Stimulated activated CD8-positive, alpha-beta memory T cell treated with anti-CD3 and anti-CD28 coated beads, Interleukin-12 subunit alpha, Interleukin-12 subunit beta, amount 100 ng/mL, for 24 hours (primary cell): ENCODE data around the gene ALG14.
"Not testable (repeated sequence)": the region's sequence is repeated elsewhere in the genome, so short reads cannot be mapped to it uniquely, and the experiment has no call there.

Experiments used
- DNase-seq: peaks from one replicate; pipeline ENCODE4 v3.0.0-alpha.2; 2020; ENCODE audit errors: extremely low read depth

The ALG14 gene

DNA sequence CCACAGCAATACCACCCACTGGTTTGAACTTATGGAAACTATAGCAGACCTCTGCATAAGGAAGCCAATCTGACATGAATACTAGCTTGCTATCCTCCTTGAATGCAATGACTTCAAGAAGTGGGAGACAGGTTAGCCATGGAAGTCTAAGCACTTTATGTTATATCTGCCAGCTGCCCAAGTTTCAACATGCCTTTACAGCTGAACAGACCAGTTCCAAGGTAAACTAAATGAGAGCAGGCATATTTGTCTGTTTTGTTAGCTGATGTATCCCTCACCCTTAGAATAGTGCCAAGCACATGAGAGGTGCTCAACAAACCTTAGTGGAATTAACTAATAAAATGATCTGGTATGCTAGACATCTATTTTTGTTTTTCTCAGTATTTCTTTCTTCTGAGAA is 65.1 kb downstream of the ALG14 start:
- DNase-seq: no peak

DNA sequence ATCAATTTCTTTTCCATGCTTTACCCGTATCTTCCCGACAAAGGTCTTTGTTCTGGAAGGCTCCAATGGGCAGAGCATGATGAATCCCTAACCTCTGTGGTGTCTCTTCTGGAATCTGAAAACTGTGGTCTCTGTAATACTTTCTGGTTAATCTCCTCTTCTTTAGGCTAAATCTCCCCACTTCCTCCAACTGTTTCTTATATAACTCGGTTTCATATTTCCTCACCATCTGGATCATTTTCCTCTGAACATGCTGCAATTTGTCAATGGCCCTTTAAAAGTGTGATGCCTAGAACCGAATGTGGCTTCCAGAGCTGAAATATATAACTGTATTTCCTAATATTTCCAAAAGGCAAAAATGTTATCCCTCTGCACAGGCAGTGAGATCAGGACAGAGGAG is 66.1 kb downstream of the ALG14 start:
- no peak for DNase-seq

DNA sequence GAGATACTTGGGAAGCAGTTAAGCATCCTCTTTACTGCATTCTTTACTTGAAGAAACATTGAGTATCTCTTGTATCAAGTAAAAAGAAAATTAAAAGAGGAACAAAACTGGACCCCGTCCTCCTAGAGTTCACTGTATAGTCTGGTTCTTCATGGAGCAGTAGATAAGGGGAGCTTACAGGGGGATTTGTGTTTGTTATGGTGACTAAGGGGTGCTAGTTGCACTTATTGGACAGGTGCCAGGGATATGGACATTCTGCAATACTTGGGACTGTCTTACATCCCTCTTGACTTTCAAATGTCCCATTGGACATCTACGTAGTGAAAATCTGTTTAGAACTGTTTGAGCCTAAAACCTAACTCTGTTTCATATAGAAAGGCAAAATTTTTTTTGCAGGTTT is 67.2 kb downstream of the ALG14 start:
- no peak for DNase-seq

DNA sequence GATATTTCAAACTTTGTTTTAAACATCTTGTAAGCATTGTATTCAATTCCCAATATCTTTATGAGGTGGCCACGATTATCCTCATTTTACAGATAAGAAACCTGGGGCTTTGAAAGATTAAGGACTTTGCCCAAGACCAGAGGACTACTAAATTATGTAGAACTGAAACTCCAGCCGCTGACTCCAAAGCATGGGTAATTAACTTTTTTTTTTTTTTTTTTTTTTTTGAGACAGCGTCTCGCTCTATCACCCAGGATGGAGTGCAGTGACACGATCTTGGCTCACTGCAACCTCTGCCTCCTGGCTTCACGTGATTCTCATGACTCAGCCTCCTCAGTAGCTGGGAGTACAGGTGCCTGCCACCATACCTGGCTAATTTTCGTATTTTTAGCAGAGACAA is 68.7 kb downstream of the ALG14 start:
- no peak for DNase-seq

DNA sequence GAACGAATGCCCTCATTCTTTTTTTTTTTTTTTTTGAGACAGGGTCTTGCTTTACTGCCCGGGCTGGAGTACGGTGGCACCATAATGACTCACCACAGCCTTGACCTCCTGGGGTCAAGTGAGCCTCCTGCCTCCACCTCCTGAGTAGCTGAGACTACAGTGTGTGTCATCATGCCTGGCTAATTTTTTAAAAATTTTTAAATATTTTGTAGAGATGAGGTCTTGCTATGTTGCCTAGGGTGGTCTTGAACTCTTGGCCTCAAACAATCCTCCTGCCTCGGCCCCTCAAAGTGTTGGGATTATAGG is 69.4 kb downstream of the ALG14 start:
- no peak for DNase-seq

DNA sequence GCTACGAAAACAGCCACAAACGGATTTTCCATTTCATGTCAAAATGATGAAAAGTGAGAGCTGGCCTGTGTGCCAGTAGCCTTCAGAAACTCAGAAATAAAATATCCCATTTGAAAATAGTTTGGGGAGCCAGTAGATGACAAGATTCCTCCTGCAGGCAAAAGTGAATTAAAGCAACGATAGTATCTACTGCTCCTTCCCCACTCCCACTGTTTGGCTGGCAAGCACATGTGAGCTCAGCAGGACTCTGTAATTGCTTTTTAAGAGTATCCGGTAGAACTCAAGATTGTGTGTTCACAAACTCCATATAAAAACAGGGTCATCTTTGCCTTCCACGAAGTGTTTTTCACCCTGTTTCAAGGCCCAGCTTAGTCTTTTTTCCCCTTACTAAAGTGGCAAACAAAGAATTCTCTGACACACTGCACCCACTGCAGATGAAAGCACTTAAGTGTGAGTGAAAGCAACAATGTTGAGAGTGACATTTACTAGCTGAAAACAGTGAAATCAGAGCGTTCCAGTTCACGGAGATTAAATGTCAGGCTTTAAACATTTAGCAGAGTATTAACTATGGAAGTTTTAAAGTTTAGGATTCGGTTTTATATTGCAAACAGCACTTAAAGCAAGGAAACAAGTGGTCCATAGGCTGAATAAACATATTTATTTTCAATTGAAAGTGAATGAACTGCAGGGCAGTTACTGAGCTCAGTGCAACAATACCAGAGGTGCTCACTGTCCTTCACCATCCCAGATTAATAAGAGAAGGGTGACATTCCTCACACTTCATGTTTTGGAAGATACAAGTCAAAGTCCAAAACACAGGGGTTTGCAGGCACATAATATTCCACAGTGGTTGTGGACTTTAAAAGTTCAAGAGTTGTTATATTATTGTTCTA is 70.0 kb downstream of the ALG14 start:
- no peak for DNase-seq

DNA sequence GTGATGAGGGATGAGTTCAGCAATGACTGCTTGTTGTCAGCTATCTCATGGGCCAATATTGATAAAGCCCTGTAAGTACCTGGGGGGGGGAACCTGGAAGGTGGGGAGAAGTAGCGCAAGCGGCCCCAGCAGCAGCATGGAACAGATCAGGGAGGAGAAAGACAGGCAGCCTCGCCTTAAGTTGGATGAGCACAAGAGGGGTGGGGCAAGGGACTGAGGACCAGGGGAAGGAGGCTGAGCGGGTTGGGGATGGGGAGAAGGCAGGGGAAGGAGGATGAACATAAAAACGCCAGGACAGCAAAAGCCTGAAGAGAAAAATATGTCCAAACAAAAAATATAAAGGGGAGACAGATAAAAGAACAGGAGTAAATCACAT is 70.6 kb downstream of the ALG14 start:
- no peak for DNase-seq

DNA sequence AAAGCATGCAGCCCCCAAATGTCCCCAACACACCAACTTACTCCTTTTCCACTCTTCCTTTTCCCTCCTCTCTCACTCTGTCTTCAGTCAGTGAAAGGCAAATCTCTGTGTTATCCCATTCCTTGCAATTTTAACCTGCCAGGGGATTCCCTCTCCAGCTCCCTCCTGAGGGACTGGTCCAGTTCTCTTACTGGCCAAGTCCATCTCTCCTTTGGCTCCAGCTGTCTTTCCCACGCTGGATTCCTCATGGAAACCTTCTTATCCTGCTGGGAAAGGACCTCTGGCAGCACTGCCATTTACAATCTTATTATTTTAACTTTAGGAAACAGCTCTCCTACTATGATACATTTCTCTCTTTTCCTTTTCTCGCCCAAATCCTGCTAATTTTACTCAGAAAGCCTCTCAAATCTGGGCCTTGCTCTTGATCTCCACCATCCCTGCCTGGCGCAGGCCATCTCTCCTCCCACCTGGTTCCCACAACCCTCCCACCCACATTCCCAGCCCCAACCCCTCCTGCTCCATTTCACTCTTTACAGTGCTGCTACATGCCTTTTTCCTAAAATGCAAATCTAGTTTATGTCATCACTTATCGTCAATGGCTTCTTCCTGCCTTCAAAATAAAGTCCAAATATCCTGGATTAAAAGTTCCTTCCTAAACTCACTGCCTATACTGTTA is 73.2 kb downstream of the ALG14 start:
- DNase-seq: no peak

DNA sequence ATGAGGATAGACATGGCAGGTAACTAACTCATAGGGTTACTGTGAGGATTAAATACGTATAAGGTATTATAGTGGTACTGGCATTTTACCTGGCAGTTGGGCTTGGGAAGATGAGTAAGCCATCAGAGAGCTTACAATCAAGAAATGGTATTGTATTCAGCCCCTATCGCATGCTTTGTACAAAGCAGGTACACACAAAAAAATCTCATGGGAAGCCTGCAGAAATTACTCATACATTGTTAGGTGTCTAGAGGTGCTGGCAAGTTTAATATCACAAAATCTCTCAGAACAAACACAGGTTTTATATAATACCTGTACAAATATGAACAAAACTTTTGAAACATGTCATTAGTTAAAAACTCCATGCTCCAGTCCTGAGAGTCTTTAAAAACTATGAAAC is 74.0 kb downstream of the ALG14 start:
- DNase-seq: no peak

DNA sequence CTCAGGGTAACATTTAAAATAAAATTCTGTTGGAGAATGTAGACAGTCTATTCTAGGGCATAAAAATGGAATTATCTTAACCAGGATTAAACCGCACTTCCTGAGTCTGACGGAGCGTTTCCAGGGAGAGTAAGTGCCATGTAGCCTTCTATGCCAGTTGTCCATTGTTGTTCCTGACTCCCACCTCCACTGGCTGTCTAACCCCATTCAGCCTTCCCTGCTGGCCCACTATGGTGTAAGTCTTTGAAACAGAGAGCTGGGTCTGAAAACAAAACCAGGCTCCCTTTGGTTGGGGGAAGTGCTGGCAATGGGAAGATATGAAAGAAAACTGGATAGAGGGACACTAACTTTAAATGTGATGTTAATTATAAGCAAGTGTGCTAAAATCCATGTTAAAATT is 74.6 kb downstream of the ALG14 start:
- no peak for DNase-seq

DNA sequence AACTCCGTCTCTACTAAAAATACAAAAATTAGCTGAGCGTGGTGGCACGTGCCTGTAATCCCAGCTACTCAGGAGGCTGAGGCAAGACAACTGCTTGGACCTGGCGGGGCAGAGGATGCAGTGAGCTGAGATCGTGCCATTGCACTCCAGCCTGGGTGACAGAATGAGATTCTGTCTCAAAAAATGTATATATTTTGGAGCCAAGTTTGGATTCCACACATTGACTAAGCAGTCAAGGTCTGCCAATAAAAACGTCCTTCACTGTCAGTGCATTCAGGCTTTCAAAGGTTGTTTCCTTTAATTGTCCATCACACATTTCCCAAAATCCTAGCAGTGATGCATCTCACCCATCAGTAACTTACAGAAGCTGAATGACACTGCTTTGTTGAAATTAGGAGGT is 77.2 kb downstream of the ALG14 start:
- DNase-seq: not testable (repeated sequence)

DNA sequence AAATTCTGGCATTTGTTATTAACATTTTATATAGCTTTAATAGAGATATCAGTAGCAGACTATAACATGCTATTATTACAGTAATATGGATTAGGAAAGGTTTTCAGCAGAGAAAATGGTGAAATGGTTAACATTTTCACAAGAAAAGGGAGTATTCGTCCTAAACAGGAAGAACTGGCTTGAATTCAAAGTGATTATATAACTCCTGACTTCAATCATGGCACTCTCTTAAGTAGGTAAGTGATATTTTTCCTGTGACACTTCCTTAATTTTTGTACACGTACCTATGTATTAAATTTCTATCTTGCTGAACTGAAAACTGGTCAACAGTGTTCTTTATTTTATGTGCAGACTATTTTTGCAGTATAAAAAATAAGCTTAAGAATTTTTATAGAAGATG is 77.9 kb downstream of the ALG14 start:
- DNase-seq: no peak

DNA sequence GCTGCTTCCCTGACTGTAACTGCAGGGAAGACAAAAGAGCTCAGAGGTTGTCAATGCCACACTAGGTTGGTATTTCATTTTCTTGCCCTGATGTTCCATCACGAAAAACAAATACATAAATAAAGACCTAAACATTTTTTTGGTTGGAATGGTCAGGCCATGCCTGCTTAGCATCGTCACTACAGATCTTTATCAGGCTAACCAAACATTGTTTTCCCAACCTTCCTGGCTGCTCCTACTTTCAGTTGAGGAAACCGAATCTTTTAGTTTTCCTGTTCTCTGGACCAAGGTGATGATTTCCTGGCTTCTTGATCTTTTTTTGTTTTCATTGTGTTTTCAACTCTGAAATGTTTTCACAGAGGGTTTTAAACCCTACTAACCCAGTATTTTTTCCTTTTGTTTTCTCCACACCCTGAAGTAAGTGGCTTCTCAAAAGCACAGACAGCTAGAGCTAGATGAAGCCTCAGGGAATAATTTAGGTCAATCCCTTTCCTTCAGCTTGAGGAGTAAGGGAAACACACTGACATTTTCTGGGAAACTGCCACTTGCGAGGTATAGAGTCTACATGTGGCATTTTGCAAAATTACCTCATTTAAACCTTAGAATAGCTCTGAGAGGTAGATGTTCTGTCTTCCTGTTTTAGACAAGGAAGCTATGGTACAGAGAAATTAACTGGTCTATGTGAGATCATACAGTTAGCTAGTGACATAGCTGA is 78.7 kb downstream of the ALG14 start:
- no peak for DNase-seq

DNA sequence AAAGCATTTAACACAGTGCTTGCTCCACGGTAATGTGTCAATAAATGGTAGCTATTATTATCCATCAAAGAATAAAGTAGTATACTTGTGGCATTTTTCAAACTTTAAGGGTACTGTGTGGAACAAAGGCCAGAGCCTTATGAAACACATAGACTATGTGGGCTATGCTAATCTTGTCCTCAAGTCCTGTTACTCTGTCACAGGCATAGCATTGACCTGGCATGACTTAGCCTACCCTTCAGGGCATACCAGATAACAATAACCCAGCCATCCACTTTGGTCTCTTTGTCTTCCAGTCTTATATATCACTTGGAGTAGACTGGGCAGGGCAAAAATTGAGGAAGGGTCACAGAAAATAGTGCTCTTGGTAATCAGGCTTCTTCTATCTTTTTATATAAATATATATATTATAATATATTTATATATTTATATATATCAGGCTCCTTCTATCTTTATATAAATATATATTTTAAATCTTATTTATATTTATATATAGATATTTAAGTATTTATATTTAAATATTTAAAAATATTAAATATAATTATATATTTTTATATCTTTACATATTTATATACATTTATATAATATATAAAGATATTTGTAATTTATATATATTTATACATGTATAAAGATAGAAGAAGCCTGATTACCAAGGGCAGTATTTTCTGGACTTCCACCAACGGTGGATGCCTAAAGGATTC is 79.7 kb downstream of the ALG14 start:
- no peak for DNase-seq

DNA sequence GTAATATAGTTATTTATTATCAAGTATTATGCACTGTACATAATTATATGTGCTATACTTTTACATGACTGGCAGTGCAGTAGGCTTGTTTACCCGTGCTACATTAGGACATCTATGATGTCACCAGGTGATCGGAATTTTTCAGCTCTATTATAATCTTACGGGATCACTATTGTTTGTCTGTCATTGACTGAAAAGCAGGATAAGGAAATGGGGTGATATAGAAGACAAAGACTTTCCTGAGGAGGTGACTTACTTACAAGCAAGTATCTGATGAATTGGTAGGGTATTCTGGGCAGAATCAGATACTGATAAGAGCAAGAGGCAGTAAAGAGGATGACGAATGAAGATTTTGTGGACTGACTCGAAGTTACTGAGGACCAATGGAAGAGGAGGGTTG is 80.6 kb downstream of the ALG14 start:
- no peak for DNase-seq

DNA sequence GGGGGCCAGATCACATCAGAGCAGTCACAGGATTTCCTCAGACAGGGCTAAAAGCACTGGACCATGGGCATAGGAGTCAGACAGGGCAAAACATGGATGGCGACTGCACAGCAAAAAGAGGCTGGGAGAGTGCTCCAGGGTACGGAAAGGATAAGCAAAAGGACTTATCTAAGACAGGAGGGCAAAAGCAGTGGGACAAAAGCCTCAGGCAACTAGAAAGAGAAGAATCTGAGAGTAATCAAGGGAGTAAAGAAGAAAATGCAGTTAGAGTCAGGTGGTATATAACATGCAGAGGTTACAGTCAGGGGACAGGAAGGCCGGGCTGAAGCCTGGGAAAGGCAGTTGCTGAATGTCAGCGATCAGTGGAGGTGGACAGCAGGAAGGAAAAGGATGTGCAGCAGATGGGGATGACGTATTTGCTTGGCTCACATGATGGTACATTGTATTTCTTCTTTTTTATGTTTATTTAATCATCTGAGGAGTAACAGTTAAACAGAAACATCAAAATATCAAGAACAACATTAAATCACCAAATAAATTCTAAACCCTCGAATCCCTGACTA is 82.8 kb downstream of the ALG14 start:
- no peak for DNase-seq

DNA sequence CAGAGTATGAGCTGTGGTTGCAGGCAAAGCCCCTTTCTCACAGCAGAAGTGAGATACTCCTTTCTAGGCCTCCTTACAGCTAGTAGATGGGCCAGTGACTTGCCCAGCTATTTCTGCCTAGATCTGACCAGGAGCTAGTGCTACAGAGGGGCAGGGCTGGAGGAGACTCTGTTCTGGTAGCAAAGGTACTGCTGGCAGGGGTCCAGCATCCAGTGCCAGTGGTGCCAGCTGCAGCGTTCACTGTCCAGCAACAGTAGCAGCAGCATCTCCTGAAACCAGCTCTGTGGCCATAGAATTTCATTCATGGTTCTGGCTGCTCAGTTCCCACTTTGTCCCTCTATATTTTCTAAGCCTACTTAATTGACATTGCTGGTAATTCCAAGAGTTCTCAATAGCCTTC is 83.4 kb downstream of the ALG14 start:
- DNase-seq: no peak

DNA sequence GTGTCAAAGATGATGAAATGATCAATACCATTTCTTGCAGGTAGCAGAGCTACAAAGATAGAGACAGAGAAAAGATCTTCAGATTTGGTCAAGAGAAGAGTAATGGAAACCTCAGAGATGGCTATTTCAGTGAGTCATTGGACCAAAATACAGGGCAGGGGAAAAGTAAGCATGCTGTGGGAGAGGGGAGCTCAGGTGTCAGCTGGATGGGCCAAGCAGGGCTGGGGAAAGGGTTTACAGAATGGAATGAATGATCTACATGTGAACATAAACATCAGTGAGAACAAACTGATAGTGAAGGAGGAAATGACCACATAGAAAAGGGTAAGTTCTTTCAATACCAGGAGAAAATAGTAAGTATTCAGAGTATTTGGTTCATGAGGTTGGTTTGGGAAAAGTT is 84.4 kb downstream of the ALG14 start:
- no peak for DNase-seq

DNA sequence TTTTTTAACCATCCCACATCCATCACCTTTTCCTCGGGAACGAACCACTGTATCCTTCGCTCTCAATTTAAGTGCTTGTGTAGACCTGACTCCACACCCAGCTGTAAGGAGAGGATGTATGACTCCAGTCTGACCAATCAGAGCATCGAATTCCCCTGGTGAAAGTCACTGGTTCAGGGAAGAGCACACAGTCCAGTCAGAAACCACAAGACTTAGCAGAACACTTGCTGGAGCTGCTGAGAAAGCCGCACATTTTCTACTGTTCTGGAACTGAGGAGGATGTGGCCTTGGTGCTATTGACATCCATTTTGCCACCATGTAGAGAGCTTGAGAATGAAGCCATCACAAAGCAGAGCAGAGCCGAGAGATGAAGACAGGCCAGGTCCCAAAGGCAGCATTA is 86.0 kb downstream of the ALG14 start:
- DNase-seq: no peak

DNA sequence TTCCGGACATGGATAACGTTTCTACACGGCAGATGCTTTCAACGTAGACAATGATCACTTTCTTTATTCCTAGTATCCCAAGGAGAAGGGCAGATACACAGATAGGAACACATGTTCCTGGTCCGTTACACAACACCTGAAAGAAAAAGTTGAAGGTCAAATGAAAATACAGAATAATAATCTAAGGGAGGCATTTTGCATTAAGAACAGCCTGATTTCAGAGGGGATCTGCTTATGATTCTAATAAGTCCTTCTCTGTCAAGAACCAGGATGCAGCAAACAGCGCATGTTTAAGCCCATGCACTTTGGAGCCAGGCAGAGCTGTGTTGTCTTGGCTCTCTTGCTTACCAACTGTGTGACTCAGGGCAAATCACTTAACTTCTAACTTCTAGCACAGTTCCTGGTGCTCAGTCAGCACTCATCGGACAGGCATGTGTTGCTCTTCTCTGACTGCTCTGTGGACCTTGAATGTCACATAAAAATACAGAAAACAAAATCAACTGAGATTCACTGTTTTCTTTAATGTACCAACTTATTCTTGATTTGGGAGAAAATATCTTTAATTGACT is 89.5 kb downstream of the ALG14 start:
- DNase-seq: no peak

DNA sequence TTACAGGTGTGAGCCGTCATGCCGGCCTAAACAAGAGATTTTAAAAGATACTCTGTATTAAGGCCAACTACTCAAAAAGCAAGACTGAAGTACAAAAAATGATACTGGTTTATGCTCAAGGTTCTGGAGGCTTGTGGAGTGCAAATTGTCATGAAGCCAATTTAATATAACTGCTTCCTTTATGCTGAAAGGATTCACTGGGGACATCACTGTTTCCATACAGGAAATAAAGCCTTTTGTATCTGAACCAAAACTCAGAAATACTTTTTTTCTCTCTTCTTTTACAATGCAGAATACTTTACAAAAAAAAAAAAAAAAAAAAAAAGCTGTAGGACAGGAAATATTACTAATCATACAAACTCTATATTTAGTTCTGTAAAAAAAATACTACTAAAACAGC is 90.4 kb downstream of the ALG14 start:
- no peak for DNase-seq

DNA sequence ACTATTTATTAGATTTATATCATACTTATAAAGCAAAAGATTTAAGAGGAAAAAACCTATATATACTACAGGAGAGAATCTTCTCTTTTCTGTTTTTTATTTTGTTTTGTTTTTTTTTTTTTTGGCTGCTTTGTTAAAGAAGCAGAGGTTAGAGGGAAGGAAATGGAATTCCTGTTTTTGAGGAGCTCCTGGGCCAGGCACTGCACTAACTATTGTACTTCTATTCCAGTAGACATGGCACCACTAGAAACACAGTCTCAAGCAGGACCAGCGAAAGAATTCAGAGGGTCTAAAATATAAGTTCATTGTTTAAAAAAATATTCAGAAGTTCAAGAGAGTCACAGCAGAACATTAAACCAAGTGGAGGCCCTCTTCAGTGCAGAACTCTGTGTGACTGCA is 91.2 kb downstream of the ALG14 start:
- DNase-seq: no peak
